OCI-LY3 (cell line): ENCODE measurements around the gene LTBR.

ENCODE experiments used
- EZH2phosphoT487 ChIP-seq: fragments of 200-600 bp; shearing (Covaris generic); IDR thresholded peaks from 2 replicates; pipeline ENCODE4 v1.6.1; 2018; ENCODE audit warnings: antibody characterized with exemption, mixed run types, low read depth
- TF ChIP-seq, protein P1 (sequence below): fragments of 200-600, 300-600 bp; sonication (generic); IDR thresholded peaks from 2 replicates; pipeline ENCODE4 v1.5.1; 2014; ENCODE audit warnings: antibody characterized with exemption, low read length, low read depth

- TF ChIP-seq, protein P1, sequence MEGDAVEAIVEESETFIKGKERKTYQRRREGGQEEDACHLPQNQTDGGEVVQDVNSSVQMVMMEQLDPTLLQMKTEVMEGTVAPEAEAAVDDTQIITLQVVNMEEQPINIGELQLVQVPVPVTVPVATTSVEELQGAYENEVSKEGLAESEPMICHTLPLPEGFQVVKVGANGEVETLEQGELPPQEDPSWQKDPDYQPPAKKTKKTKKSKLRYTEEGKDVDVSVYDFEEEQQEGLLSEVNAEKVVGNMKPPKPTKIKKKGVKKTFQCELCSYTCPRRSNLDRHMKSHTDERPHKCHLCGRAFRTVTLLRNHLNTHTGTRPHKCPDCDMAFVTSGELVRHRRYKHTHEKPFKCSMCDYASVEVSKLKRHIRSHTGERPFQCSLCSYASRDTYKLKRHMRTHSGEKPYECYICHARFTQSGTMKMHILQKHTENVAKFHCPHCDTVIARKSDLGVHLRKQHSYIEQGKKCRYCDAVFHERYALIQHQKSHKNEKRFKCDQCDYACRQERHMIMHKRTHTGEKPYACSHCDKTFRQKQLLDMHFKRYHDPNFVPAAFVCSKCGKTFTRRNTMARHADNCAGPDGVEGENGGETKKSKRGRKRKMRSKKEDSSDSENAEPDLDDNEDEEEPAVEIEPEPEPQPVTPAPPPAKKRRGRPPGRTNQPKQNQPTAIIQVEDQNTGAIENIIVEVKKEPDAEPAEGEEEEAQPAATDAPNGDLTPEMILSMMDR, result no peak
- no peak for TF ChIP-seq EZH2phosphoT487
These were observed 23.4 kb downstream of the LTBR start for GRCh38 chr12:6407236-6407954.
